Activated CD4-positive, alpha-beta memory T cell treated with anti-CD3 and anti-CD28 coated beads, Interleukin-2, amount 10 ng/mL, durations not matched to agents 7 days and 5 days (primary cell): ENCODE data around the gene LCOR. TPM values are rescaled to one million over a fixed set of nuclear protein-coding genes. Genes with fewer than 3 reads are reported as not detected.

ENCODE experiments used
- CTCF ChIA-PET: fragments of 350-600 bp; sonication (Branson Sonifier 250); formaldehyde crosslinking; loops from one replicate; lab custom pipeline; 2021; ENCODE audit warnings: antibody characterized with exemption, inconsistent platforms; lab: Charles Lee
- POLR2A ChIA-PET: fragments of 350-600 bp; sonication (Branson Sonifier 250); formaldehyde crosslinking; loops from one replicate; lab custom pipeline; 2021; ENCODE audit warnings: antibody characterized with exemption; lab: Charles Lee
- DNase-seq: peaks from one replicate; pipeline ENCODE4 v3.0.0-alpha.2; 2020
- H3K27ac Mint-ChIP-seq: one replicate; pipeline ENCODE4 v1.8.0; 2021; ENCODE audit warnings: mild to moderate bottlenecking, mixed read lengths
- H3K27me3 Mint-ChIP-seq: one replicate; pipeline ENCODE4 v1.8.0; 2021; ENCODE audit warnings: mixed read lengths
- H3K36me3 Mint-ChIP-seq: one replicate; pipeline ENCODE4 v1.8.0; 2021; ENCODE audit warnings: low read depth, mixed read lengths
- H3K4me1 Mint-ChIP-seq: one replicate; pipeline ENCODE4 v1.8.0; 2021; ENCODE audit warnings: mixed read lengths
- H3K4me3 Mint-ChIP-seq: one replicate; pipeline ENCODE4 v1.8.0; 2021; ENCODE audit warnings: mild to moderate bottlenecking, mixed read lengths
- H3K9me3 Mint-ChIP-seq: one replicate; pipeline ENCODE4 v1.8.0; 2021; ENCODE audit warnings: mixed read lengths
- total RNA-seq, 2 experiments: library from RNA; stranded (reverse); gene quantifications; one replicate each; pipeline ENCODE4 v1.2.3, GENCODE V29; 2021

LCOR gene
- total RNA-seq, 2 experiments from 2014 or later: 25.2 to 25.7 TPM

DNA sequence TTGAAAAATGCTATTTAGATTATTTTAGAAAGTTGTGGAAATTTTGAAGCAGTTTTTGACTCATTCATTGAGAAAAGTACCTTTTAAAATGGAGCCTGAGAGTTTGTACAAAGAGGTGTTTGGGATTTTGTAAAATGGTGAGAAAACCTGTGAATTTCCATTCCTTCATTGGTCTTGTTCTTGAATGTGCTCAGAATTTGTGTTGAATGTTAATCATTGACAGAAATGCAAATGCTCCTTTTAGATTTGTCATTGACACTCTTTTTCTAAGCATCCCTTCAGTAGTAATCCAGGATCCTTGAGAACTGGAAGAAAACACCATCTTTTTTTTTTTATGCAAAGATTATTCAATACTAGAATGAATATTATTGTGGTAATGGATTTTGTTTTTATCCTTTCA, 74.8 kb downstream of the LCOR start:
- H3K9me3 Mint-ChIP-seq: no peaks in the 10 kb centered on the region
- H3K4me3 Mint-ChIP-seq: no peak overlapping the region
- peaks cover 7% of the 10 kb centered on the region for H3K4me1 Mint-ChIP-seq
- DNase-seq: no peak
- H3K36me3 Mint-ChIP-seq: peaks cover 6% of the 10 kb centered on the region
- H3K27me3 Mint-ChIP-seq: no peaks in the 10 kb centered on the region
- no peak overlapping the region for H3K27ac Mint-ChIP-seq
- POLR2A ChIA-PET: no interaction called here
- CTCF ChIA-PET: interaction anchor here (1.2 kb wide), 1 partner anchor 119 kb away, joined by 3 read pairs; no protein-coding TSS in a partner anchor

DNA sequence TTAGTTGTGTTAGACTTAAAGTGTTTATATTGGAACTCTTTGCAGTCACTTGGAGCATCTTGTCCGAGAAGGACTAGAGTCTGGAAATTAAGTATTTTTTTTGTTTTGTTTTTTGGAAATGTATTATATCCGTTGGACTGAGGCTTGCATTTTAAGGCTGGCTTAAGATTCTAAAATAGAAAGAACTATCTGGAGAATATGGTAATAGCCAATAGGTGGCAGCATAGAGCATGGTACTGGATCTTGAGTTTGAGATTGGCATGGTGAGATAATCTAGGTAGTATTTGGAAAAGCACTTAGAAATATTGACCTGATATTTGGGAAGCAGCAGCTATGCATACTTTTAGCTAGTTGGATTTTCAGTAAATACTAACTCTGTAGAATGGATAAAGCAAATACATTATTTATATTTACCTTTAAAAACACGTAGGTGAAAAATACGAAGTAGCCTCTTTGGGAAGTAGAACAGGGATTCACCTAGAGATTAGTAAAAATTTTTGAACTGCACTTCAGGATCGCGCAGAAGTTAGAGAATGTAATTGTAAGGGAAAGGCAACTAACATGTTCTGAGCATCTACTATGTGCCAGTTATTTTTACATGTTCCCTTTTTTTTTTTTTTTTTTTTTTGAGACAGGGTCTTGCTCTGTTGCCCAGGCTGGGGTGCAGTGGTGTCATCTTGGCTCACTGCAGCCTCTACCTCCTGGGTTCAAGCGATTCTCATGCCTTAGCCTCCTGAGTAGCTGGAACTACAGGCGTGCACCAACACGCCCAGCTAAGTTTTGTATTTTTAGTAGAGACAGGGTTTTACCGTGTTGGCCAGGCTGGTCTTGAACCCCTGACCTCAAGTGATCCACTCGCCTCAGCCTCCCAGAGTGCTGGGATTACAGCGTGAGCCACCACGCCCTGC, 78.6 kb downstream of the LCOR start:
- Mint-ChIP-seq H3K27me3 (no peaks in the 10 kb centered on the region), H3K4me1 (peaks cover 5% of the 10 kb centered on the region), H3K36me3 (peaks cover 13% of the 10 kb centered on the region), H3K4me3 (no peak overlapping the region), H3K9me3 (no peaks in the 10 kb centered on the region), H3K27ac (no peak overlapping the region)
- ChIA-PET POLR2A (no interaction called here), CTCF (interaction anchor here (0.9 to 3.6 kb wide), 4 partner anchors 16 to 126 kb away, joined by 4 to 35 read pairs (median 6); no protein-coding TSS in a partner anchor)
- DNase-seq: no peak

DNA sequence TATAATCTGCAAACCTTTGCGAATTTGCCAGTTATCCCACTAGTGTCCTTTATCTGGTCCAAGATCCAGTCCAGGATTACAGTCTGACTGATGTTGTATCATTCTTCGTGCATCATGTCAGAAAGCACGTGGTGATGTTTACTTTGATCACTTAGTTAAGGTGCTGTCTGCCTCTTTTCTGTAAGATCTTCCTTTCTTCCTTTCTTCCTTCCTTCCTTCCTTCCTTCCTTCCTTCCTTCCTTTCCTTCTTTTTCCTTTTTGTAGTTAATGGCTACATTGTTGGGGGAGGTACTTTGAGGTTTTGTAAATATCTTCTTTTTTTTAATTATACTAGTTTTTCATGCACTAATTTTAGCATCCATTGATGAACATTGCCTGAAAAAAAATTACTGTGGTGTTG, 80.3 kb downstream of the LCOR start:
- DNase-seq: no peak
- Mint-ChIP-seq H3K9me3 (no peaks in the 10 kb centered on the region), H3K4me3 (no peak overlapping the region), H3K27me3 (no peaks in the 10 kb centered on the region), H3K36me3 (peaks cover 13% of the 10 kb centered on the region), H3K27ac (no peak overlapping the region), H3K4me1 (peaks cover 6% of the 10 kb centered on the region)
- ChIA-PET POLR2A (no interaction called here), CTCF (interaction anchor here (1.6 to 3.6 kb wide), 3 partner anchors 112 to 125 kb away, joined by 7 to 35 read pairs (median 8); no protein-coding TSS in a partner anchor)

DNA sequence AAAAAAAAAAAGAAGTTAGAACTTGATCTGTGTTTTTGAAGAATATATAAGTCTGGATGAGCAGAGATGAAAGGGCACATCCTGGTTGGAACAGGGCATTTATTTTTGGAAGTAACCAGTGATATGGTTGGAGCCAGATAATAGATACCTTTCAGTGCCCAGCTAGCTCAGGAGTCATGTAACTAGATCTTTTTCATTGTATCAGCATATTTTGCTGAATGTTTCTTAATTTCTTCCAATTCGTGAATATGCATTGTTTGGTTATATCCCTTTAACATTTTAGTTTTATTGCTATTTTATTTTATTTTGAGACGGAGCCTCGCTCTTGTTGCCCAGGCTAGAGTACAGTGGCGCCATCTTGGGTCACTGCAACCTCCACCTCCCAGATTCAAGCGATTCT, 81.8 kb downstream of the LCOR start:
- Mint-ChIP-seq H3K27ac (peak overlapping the region; percentile 11), H3K9me3 (no peaks in the 10 kb centered on the region), H3K27me3 (no peaks in the 10 kb centered on the region), H3K4me1 (peaks cover 9% of the 10 kb centered on the region), H3K4me3 (no peak overlapping the region), H3K36me3 (peaks cover 13% of the 10 kb centered on the region)
- DNase-seq: no peak
- ChIA-PET CTCF (interaction anchor here (1.3 to 1.6 kb wide), 2 partner anchors 111 to 123 kb away, joined by 4 to 7 read pairs; no protein-coding TSS in a partner anchor), POLR2A (no interaction called here)

DNA sequence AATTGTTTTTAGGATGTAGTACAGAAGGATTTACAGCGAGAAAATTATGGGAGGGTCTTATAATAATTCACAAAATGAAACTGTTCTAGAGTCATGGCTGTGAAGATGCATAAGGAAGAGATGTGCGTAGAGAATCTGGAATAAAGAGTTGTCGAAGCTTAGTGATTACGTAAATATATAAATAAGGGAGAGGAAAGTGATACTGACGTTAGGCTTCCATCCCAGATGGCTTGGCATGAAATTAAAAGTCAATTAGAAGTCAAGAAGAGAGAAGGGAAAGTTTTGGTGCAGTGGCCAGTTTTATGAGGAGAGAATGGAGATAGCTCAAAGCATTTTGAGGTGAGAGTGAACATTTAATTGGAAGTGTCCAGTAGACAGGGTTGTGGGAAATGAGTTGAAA, 85.5 kb downstream of the LCOR start:
- Mint-ChIP-seq H3K9me3 (no peaks in the 10 kb centered on the region), H3K4me1 (peaks cover 9% of the 10 kb centered on the region), H3K4me3 (no peak overlapping the region), H3K27me3 (no peaks in the 10 kb centered on the region), H3K27ac (no peak overlapping the region), H3K36me3 (peaks cover 12% of the 10 kb centered on the region)
- ChIA-PET CTCF (interaction anchor here (0.8 kb wide), 1 partner anchor 120 kb away, joined by 3 read pairs; no protein-coding TSS in a partner anchor), POLR2A (no interaction called here)
- DNase-seq: no peak

DNA sequence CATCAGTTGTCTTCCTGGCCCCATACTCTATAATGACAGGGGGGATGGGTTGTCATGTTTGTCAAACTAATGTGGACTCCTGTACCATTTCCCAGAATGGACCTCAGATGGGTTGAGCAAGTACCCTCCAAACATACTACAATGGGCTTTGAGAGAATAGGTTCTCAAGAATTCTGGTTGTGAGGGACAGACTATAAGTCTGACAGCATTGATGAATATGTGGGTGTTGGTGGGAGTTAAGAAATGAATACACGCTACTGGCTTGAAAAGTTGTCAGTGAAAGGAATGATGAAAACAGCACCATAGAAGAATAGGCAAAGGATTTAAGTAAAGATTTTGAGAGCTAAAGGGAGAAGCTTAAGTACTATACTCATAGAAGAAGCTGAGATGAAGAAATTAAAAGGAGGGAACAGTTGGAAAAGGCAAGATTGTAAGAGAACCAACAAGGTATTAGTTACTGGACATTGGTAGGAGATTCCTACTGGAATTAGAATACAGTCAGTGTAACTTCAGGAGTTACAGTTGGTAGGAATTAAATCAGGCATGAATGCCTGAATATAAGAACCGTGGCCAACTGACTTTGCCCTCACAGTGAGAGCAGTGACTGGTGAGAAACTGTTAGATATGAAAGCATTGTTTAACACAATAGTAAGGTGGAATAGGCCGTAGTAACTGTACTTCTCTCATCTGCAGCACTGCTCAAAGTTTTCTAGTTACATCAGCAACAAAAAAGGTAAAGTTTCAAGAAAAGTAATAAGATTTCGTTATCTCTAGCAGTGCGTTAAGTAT, 86.3 kb downstream of the LCOR start:
- peaks cover 9% of the 10 kb centered on the region for H3K4me1 Mint-ChIP-seq
- no peaks in the 10 kb centered on the region for H3K27me3 Mint-ChIP-seq
- POLR2A ChIA-PET: no interaction called here
- no peak overlapping the region for H3K27ac Mint-ChIP-seq
- DNase-seq: no peak
- peaks cover 8% of the 10 kb centered on the region for H3K36me3 Mint-ChIP-seq
- CTCF ChIA-PET: no interaction called here
- no peaks in the 10 kb centered on the region for H3K9me3 Mint-ChIP-seq
- H3K4me3 Mint-ChIP-seq: no peak overlapping the region

DNA sequence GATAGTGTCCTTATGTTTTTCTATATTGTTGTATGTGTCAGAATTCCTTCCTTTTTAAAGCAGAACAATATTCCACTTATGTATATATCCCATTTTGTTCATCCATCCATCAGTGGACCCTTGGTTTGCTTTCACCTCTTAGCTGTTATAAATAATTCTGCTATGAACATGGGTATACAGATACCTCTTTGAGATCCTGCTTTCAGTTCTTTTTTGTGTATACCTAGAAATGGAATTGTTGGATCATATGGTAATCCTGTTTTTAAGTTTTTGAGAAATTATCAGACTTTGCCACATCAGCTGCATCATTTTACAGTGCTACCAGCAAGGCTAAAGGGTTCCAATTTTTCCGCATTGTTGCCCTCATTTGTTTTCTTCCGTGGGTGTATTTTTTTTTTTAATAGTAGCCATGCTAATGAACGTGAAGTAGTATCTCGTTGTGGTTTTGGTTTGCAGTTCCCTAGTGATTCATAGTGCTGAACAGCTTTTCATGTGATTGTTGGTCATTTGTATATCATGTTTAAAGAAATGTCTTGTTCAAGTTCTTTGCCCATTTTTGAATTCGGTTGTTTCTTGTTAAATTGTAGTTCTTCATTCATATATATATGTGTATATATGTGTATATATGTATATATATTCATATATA, 87.8 kb downstream of the LCOR start:
- DNase-seq: no peak
- H3K9me3 Mint-ChIP-seq: no peaks in the 10 kb centered on the region
- ChIA-PET POLR2A (no interaction called here), CTCF (interaction anchor here (0.6 kb wide), 1 partner anchor 23 kb away, joined by 3 read pairs; no protein-coding TSS in a partner anchor)
- no peak overlapping the region for H3K27ac Mint-ChIP-seq
- H3K27me3 Mint-ChIP-seq: no peaks in the 10 kb centered on the region
- peaks cover 10% of the 10 kb centered on the region for H3K36me3 Mint-ChIP-seq
- peaks cover 7% of the 10 kb centered on the region for H3K4me1 Mint-ChIP-seq
- H3K4me3 Mint-ChIP-seq: no peak overlapping the region

DNA sequence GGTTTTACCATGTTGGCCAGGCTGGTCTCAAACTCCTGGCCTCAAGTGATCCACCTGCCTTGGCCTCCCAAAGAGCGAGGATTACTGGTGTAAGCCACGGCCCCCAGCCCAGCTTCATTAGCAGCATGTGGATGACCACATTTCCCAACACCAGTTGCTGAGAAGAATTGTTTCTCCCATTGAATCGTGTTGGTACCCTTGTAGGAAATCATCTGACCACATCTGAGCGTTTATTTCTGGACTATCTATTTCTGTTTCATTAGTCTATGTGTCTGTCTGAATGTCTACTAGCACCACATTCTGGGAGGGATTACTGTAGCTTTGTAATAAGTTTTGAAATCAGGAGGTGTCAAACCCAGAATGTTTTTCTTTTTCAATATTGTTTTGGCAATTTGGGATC, 89.6 kb downstream of the LCOR start:
- Mint-ChIP-seq H3K9me3 (no peaks in the 10 kb centered on the region), H3K27me3 (no peaks in the 10 kb centered on the region), H3K4me3 (no peak overlapping the region), H3K4me1 (peaks cover 7% of the 10 kb centered on the region), H3K27ac (no peak overlapping the region), H3K36me3 (peaks cover 15% of the 10 kb centered on the region)
- ChIA-PET CTCF (no interaction called here), POLR2A (no interaction called here)
- DNase-seq: no peak

DNA sequence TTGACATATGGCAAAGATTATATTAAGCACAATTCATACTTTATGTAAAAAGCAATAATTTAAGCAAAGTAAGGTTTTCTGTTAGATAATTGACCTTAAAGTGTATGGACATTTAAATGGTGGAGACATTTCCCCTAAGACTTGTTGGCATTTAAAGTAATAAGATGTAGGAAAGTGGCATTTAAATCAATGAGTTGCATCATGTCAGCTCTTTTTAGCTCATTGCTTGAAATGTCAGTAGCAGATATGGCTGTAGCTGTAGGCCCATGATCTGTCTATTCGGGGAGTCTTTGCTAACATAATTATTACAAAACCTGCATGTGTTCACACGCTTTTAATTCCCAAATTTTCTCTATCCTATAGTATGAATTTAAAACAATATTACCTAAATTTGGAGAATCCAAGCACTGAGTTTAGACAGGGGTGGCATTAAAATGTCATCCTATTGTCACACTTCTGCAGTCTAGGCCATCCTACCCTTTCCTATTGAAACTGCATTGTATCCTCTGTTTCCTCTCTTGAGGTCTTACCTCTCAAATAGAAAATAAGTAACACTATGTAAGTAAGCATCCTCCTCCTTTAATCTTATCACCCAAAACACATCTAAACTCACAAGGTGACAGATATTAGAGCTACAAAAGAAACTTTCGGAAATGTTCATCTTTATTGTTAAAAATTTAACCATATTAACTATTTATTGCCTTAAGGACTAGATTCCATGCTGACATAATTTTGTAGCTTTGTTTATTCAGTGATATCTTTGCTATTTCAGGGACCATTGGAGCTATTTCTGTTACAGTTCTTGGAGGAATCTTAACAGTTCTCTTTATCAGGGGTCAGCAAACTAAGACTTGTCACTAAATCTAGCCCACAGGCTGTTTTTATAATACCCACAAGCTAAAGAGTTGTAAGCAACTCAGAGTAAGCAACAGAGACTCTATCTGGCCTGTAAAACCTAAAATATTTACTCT, 91.2 kb downstream of the LCOR start:
- Mint-ChIP-seq H3K4me1 (peaks cover 4% of the 10 kb centered on the region), H3K4me3 (no peak overlapping the region)
- POLR2A ChIA-PET: no interaction called here

DNA sequence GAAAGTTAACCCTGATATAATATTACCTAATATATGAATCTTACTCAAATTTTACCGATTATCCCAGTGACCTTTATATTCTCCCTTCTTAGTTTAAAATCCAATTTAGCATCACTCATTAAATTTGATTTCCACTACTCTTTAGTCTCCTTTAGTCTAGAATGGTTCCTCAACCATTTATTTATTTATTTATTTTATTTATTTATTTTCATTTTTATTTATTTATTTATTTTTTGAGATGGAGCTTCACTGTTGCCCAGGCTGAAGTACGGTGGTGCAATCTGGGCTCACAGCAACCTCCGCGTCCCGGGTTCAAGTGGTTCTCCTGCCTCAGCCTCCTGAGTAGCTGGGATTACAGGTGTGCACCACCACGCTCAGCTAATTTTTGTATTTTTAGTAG, 92.8 kb downstream of the LCOR start:
- Mint-ChIP-seq H3K27me3 (no peaks in the 10 kb centered on the region), H3K9me3 (no peaks in the 10 kb centered on the region), H3K36me3 (peaks cover 36% of the 10 kb centered on the region), H3K4me3 (no peak overlapping the region), H3K27ac (no peak overlapping the region), H3K4me1 (peaks cover 3% of the 10 kb centered on the region)
- ChIA-PET CTCF (no interaction called here), POLR2A (no interaction called here)
- no peak for DNase-seq

More for the DNA sequence above, 91.2 kb downstream of the LCOR start:
- no peaks in the 10 kb centered on the region for H3K27me3 Mint-ChIP-seq
- no peak for DNase-seq
- H3K27ac Mint-ChIP-seq: no peak overlapping the region
- peaks cover 25% of the 10 kb centered on the region for H3K36me3 Mint-ChIP-seq
- CTCF ChIA-PET: interaction anchor here (1.0 kb wide), 1 partner anchor 102 kb away, joined by 4 read pairs; no protein-coding TSS in a partner anchor
- no peaks in the 10 kb centered on the region for H3K9me3 Mint-ChIP-seq

DNA sequence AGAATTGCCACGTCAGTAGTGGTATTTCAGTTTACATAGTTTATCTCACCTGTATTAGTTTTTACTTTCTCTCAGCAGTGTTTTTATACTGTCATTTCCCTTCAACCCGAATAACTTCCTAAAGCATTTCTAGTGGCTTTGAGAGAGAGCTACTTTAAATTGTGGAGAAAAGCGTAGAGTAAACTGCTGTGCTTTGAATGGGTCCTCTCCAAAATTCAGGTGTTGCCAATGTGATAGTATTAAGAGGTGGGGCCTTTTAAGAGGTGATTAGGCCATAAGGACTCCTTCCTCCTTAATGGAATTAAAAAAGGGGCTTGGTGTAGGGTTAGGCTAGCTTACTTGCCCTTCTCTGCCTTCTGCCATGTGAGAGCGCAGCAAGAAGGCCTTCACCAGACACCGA, 98.4 kb downstream of the LCOR start:
- Mint-ChIP-seq H3K27me3 (no peaks in the 10 kb centered on the region), H3K36me3 (peaks cover 28% of the 10 kb centered on the region), H3K27ac (no peak overlapping the region), H3K4me3 (no peak overlapping the region), H3K9me3 (no peaks in the 10 kb centered on the region), H3K4me1 (no peaks in the 10 kb centered on the region)
- no peak for DNase-seq
- ChIA-PET POLR2A (no interaction called here), CTCF (interaction anchor here (1.5 kb wide), 1 partner anchor 95 kb away, joined by 3 read pairs; no protein-coding TSS in a partner anchor)

DNA sequence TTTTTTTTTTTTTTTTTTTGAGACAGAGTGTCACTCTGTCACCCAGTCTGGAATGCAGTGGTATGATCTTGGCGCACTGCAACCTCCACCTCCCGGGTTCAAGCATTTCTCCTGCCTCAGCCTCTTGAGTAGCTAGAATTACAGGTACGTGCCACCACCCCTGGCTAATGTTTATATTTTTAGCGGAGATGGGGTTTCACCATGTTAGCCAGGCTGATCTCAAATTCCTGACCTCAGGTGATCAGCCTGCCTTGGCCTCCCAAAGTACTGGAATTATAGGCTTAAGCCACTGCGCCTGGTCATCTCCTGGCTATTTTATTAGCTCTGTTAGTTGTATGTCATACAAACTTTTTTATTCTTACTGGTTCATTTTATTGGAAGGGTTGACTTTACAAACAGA, 103.0 kb downstream of the LCOR start:
- H3K27ac Mint-ChIP-seq: no peak overlapping the region
- no peak for DNase-seq
- H3K27me3 Mint-ChIP-seq: no peaks in the 10 kb centered on the region
- H3K36me3 Mint-ChIP-seq: peaks cover 11% of the 10 kb centered on the region
- CTCF ChIA-PET: interaction anchor here (1.0 kb wide), 1 partner anchor 102 kb away, joined by 3 read pairs; no protein-coding TSS in a partner anchor
- no peaks in the 10 kb centered on the region for H3K9me3 Mint-ChIP-seq
- H3K4me3 Mint-ChIP-seq: no peak overlapping the region
- H3K4me1 Mint-ChIP-seq: no peaks in the 10 kb centered on the region
- POLR2A ChIA-PET: no interaction called here
